GM19468 (cell line): ENCODE measurements around the gene DEFB113.

Experiments
- ATAC-seq: cut with Tn5 transposase; IDR thresholded peaks from one replicate; pipeline ENCODE4 v1.9.1; 2021; ENCODE audit warnings: mild to moderate bottlenecking, moderate library complexity, moderate number of reproducible peaks; ENCODE audit not compliant: unreplicated experiment; ENCODE audit errors: extremely low read depth

DEFB113 gene

DNA sequence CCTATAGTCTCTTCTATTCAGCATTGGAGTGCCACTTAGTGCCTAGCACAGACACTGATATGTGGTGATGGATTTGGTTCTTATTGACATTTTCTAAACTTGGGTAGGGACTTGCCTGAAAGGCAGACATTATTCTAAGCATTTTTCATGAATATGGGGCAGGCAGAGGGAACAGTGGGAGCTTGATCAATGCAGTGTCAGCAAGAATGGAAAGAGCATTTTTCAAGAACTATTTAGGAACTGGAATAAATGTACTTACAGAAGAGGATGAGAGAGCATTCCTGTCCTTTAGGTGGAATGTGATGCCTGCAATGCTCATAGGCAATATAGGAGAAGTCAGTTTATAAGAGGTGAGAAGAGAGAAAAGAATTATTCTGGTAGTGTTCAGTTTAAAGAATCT, 31.6 kb downstream of the DEFB113 start:
- no peak for ATAC-seq

DNA sequence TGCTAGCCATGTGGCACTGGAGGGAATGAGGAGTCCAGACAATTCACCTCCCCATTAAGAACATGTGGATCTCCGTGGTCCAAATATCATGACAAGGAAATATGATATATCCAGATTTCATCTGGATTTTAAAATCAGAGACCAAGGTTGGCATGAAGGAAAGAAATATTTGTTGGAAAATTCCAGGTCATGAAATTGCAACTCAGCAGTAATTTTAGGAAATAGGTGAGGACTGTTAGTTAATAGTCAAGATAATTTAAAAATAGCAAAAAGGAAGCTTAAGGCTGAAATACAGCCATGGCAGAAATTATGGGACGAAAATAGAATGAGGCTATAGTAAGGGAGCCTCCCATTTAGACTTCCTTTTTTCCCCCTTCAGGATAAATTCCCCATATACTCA, 32.4 kb downstream of the DEFB113 start:
- no peak for ATAC-seq

GRCh38 chr6:49935387-49935786, 34.0 kb downstream of the DEFB113 start:
- ATAC-seq = no peak

- ATAC-seq = no peak
Observed at GRCh38 chr6:49934770-49935169, 34.7 kb downstream of the DEFB113 start.

DNA sequence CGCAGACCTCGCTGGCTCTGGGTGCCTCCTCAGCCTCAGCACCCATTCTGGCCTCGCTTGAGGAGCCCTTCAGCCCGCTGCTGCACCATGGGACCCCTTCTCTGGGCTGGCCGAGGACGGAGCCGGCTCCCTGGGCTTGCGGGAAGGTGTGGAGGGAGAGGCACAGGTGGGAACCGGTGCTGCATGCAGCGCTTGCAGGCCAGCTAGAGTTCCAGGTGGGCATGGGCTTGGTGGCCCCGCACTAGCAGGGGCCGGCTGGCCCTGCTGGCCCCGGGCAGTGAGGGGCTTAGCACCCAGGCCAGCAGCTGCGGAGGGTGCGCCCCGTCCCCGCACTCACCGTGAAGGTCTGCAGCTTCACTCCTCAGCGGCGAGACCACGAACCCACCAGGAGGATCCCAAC, 35.9 kb downstream of the DEFB113 start:
- ATAC-seq = no peak

DNA sequence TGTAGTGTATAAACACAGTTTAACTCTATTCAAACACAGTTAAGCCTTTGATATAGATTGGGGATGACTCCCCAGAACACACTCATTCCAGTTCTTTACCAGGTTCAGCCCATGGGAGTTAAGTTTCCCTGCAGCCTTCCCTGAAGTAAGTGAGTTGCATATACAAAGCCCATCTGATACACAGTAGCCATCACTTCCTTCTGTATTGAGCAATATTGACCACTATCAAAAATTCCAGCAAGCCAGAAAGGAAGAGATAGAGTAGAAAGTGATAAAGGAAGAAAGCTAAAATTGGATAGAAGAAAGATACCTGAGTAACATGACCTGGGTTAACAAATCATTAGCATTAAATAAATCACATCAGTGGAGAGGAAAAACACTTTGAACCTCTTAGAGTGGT, 40.1 kb downstream of the DEFB113 start:
- ATAC-seq = no peak

- no peak for ATAC-seq
Observed at GRCh38 chr6:49923826-49924225, 45.6 kb downstream of the DEFB113 start.

DNA sequence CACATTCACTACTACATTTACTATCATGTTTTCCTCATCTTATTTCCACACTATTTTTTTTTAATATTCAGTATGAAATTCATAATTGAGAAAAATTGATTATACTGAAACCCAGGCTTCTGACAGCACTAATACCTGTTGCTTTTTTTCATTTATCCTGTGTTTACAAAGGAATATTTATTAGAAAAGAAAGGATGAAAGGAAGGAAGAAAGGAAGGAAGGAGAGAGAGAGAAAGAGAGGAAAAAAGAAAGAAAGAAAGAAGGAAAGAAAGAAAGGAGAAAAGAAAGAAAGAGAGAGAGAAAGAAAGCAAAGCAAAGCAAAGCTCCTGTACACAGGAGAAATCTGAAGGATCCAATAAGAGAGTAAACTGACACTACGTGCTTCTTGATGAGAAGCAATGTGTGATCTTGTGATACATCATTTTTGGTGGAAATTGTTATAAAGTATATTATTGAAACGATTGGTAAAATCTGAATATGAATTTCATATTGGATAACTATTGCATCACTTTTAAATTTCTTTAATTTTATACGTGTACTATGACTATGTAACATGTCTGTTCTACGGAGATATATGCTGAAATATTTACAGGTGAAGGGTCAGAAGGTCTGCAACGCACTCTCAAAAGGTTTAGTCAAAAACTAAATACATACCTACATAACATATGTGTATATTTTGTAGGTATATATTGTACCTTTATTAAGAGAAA, 49.3 kb downstream of the DEFB113 start:
- no peak for ATAC-seq

- ATAC-seq = no peak
Observed at GRCh38 chr6:49919261-49919660, 50.2 kb downstream of the DEFB113 start.

DNA sequence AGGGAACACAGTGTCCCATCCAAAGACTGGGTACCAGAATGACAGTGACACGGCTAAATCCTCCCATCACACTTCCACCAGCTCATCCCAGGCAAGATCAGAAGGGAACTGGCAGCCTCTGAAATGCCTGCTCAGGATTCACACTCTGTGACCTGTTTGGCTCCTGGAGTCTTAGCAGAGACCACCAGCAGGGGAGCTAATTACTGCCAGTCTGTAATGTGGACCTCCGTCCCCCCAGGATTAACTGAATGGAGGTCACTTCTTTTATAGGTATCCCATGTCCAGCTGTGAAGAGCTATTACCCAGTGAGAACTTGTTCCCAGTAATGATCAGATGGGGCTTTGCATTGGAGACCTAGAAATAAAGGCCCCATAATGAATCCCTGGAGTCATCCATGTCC, 50.6 kb downstream of the DEFB113 start:
- no peak for ATAC-seq
